ENCODE data around the gene ODC1. TPM values are rescaled to one million over a fixed set of nuclear protein-coding genes. Genes with fewer than 3 reads are reported as not detected.

ODC1 gene
- total and polyA plus RNA-seq, 2 donors (not counting 3 experiments of a cell fraction or from before 2014, with no cell fraction given) = 109 to 132 TPM

DNA sequence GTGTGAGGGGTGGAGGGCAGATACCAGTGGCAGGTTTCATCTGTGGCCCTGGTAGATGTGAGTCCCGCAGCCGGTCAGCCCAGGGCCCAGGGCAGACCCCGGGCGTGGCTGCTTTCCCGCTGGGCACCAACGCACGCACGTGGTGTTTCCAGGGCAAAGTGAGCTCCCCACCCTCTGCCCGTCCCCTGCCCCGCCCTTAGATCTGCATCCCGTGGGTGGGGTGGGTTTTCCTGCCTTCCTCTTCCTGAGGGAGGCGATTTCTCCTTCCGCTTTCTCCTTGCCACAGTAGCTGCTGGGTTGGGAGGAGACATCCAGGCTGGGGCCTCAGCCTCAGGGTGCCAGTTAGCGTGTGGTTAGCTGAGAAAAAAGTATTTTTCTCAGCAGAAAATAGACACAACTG lies 49.6 kb downstream of the ODC1 start:
- DNase-seq (ENCODE audit: low read depth, low spot score) = no peak
- intact Hi-C loops (cut with micrococcal nuclease) (loop anchor here (5.0 kb wide), 1 partner anchor 881 kb away; no protein-coding TSS in a partner anchor), dilution Hi-C loops (cut with MboI; ENCODE audit: extremely low pct_ligation_motif_present, low sequenced_read_pairs) (no loop called here)
- BruUV-seq (replicated peaks) = no TSS peak
- Histone ChIP-seq H3K27me3 (ENCODE audit: control insufficient read depth in 2 of 2, insufficient read depth in 2 of 2, low read length in 2 of 2) (no peaks in the 10 kb centered on the region), H2AFZ (ENCODE audit: low read depth, low read length) (no peak overlapping the region), H3K4me3 (replicated peaks in 1 of 3; ENCODE audit: insufficient read depth in 1 of 3, low read depth in 1 of 3, low read length in 3 of 3) (no peak overlapping the region), H3K36me3 (ENCODE audit: control insufficient read depth in 2 of 2, extremely low read depth in 1 of 2, insufficient read depth in 2 of 2, low read length in 2 of 2) (peaks cover 0 to 3% of the 10 kb centered on the region in 2 experiments), H3K79me2 (ENCODE audit: control insufficient read depth, insufficient read depth, low read length) (peaks cover 6% of the 10 kb centered on the region), H3K27ac (ENCODE audit: insufficient read depth, low read depth, low read length) (no peak overlapping the region), H3K9me3 (replicated peaks; ENCODE audit: control insufficient read depth, insufficient read depth, low read length) (no peaks in the 10 kb centered on the region), H3K9ac (replicated peaks; ENCODE audit: extremely low read depth, insufficient read depth, low read length) (no peak overlapping the region), H3K4me2 (ENCODE audit: insufficient read depth, low read length) (no peak overlapping the region), H4K20me1 (replicated peaks; ENCODE audit: control insufficient read depth, extremely low read depth, insufficient read depth, low read length) (no peaks in the 10 kb centered on the region), H3K4me1 (ENCODE audit: control insufficient read depth, extremely low read depth, insufficient read depth, low read length) (peaks cover 35% of the 10 kb centered on the region), H3K9me1 (replicated peaks; ENCODE audit: control insufficient read depth, extremely low read depth, insufficient read depth, low read length) (no peaks in the 10 kb centered on the region)
- peak; percentile 59 for FAIRE-seq
- ChIA-PET CTCF (interaction anchor here (0.7 to 1.4 kb wide), 4 partner anchors 9 to 274 kb away, joined by 3 to 6 read pairs (median 4); no protein-coding TSS in a partner anchor), POLR2A (no interaction called here)
- TF ChIP-seq EZH2 (IDR thresholded peaks at IDR 0.05; ENCODE audit: borderline replicate concordance, low read depth, low read length, severe bottlenecking) (no peak), FOS (IDR thresholded peaks at IDR 0.05; ENCODE audit: borderline replicate concordance, insufficient read depth, low read length) (no peak)

DNA sequence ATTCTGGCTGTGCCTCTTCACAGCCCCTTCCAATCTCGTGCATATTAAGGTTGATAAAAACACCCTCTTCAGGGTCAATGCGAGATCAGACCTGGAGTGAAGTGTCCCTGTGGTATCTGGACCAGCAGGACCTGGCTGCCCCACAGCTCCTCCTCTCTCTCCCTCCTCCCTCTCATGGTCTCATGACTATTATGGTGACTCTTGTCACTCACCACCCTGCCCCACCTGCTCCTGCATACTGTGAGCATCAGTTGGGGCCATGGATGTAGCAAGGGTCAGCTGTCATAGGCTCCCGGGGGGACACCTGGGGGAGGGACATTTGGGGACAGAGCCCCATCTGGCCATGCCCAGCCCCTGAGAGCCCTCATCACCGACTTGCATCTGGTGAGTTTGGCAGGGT lies 50.2 kb downstream of the ODC1 start:
- POLR2A ChIA-PET = no interaction called here
- dilution Hi-C loops (cut with MboI; ENCODE audit: extremely low pct_ligation_motif_present, low sequenced_read_pairs) = no loop called here
- FAIRE-seq (no peak), DNase-seq (ENCODE audit: low read depth, low spot score) (no peak)
- Histone ChIP-seq H3K4me2 (ENCODE audit: insufficient read depth, low read length) (no peak overlapping the region), H3K9me1 (replicated peaks; ENCODE audit: control insufficient read depth, extremely low read depth, insufficient read depth, low read length) (no peaks in the 10 kb centered on the region), H3K79me2 (ENCODE audit: control insufficient read depth, insufficient read depth, low read length) (peaks cover 10% of the 10 kb centered on the region), H3K9ac (replicated peaks; ENCODE audit: extremely low read depth, insufficient read depth, low read length) (no peak overlapping the region), H3K36me3 (ENCODE audit: control insufficient read depth in 2 of 2, extremely low read depth in 1 of 2, insufficient read depth in 2 of 2, low read length in 2 of 2) (peaks cover 0 to 3% of the 10 kb centered on the region in 2 experiments), H3K9me3 (replicated peaks; ENCODE audit: control insufficient read depth, insufficient read depth, low read length) (no peaks in the 10 kb centered on the region), H4K20me1 (replicated peaks; ENCODE audit: control insufficient read depth, extremely low read depth, insufficient read depth, low read length) (no peaks in the 10 kb centered on the region), H3K27ac (ENCODE audit: insufficient read depth, low read depth, low read length) (no peak overlapping the region), H3K27me3 (ENCODE audit: control insufficient read depth in 2 of 2, insufficient read depth in 2 of 2, low read length in 2 of 2) (no peaks in the 10 kb centered on the region), H2AFZ (ENCODE audit: low read depth, low read length) (no peak overlapping the region), H3K4me1 (ENCODE audit: control insufficient read depth, extremely low read depth, insufficient read depth, low read length) (peaks cover 40% of the 10 kb centered on the region), H3K4me3 (replicated peaks in 1 of 3; ENCODE audit: insufficient read depth in 1 of 3, low read depth in 1 of 3, low read length in 3 of 3) (no peak overlapping the region)
- TF ChIP-seq, protein P1, sequence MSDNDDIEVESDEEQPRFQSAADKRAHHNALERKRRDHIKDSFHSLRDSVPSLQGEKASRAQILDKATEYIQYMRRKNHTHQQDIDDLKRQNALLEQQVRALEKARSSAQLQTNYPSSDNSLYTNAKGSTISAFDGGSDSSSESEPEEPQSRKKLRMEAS (IDR thresholded peaks at IDR 0.05; ENCODE audit: insufficient read depth, insufficient read length) = no peak
- TF ChIP-seq, protein P2, sequence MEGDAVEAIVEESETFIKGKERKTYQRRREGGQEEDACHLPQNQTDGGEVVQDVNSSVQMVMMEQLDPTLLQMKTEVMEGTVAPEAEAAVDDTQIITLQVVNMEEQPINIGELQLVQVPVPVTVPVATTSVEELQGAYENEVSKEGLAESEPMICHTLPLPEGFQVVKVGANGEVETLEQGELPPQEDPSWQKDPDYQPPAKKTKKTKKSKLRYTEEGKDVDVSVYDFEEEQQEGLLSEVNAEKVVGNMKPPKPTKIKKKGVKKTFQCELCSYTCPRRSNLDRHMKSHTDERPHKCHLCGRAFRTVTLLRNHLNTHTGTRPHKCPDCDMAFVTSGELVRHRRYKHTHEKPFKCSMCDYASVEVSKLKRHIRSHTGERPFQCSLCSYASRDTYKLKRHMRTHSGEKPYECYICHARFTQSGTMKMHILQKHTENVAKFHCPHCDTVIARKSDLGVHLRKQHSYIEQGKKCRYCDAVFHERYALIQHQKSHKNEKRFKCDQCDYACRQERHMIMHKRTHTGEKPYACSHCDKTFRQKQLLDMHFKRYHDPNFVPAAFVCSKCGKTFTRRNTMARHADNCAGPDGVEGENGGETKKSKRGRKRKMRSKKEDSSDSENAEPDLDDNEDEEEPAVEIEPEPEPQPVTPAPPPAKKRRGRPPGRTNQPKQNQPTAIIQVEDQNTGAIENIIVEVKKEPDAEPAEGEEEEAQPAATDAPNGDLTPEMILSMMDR (IDR thresholded peaks at IDR 0.05; ENCODE audit: extremely low read depth in 1 of 2, insufficient read depth in 1 of 2, low read depth in 1 of 2, low read length in 2 of 2) = no peak
- TF ChIP-seq POLR2AphosphoS5 (IDR thresholded peaks at IDR 0.05; ENCODE audit: insufficient read depth, low read depth, low read length) (no peak), JUN (IDR thresholded peaks at IDR 0.05; ENCODE audit: borderline replicate concordance, insufficient read depth, insufficient read length, low read depth) (no peak)
- no TSS peak for BruUV-seq (replicated peaks)
- intact Hi-C loops (cut with micrococcal nuclease) = loop anchor here (5.0 kb wide), 1 partner anchor 881 kb away; no protein-coding TSS in a partner anchor
- CTCF ChIA-PET = interaction anchor here (1.4 to 2.5 kb wide), 4 partner anchors 9 to 274 kb away, joined by 3 to 13 read pairs (median 4); no protein-coding TSS in a partner anchor
